ENCODE results near the gene MCC. TPM values are rescaled to one million over a fixed set of nuclear protein-coding genes. Genes with fewer than 3 reads are reported as not detected.
"Not testable (repeated sequence)": the region's sequence is repeated elsewhere in the genome, so short reads cannot be mapped to it uniquely, and the experiment has no call there.

The MCC gene
- total RNA-seq, 1 donor from 2014 or later, result 2.5 TPM

GRCh38 chr5:113421693-113422092 is 66.6 kb downstream of the MCC start:
- no peak overlapping the region for H3K27ac Mint-ChIP-seq
- DNase-seq (ENCODE audit: low spot score), result no peak
- no peaks in the 10 kb centered on the region for H3K79me2 ChIP-seq (ENCODE audit: low read depth)
- no peaks in the 10 kb centered on the region for H3K27me3 ChIP-seq
- no peaks in the 10 kb centered on the region for H3K9me3 Mint-ChIP-seq
- H3K27me3 Mint-ChIP-seq (ENCODE audit: insufficient read depth, low read depth), result no peaks in the 10 kb centered on the region
- no peak overlapping the region for H3K4me3 Mint-ChIP-seq
- peaks cover 2% of the 10 kb centered on the region for H3K4me1 Mint-ChIP-seq
- no peak overlapping the region for H3K27ac ChIP-seq
- no peak overlapping the region for H3K9ac ChIP-seq
- H3K9me3 ChIP-seq (ENCODE audit: low read depth), result no peaks in the 10 kb centered on the region
- H3F3A ChIP-seq (ENCODE audit: low read depth), result no peaks in the 10 kb centered on the region
- no peak overlapping the region for H2AFZ ChIP-seq (replicated peaks)
- no peaks in the 10 kb centered on the region for H4K20me1 ChIP-seq (ENCODE audit: low read depth)
- no peaks in the 10 kb centered on the region for H3K36me3 ChIP-seq
- no peaks in the 10 kb centered on the region for H3K4me1 ChIP-seq
- no peak overlapping the region for H3K4me2 ChIP-seq
- TF ChIP-seq EZH2phosphoT487 (IDR thresholded peaks at IDR 0.05) (no peak), EZH2 (IDR thresholded peaks at IDR 0.05) (no peak)
- TF ChIP-seq, protein P1, sequence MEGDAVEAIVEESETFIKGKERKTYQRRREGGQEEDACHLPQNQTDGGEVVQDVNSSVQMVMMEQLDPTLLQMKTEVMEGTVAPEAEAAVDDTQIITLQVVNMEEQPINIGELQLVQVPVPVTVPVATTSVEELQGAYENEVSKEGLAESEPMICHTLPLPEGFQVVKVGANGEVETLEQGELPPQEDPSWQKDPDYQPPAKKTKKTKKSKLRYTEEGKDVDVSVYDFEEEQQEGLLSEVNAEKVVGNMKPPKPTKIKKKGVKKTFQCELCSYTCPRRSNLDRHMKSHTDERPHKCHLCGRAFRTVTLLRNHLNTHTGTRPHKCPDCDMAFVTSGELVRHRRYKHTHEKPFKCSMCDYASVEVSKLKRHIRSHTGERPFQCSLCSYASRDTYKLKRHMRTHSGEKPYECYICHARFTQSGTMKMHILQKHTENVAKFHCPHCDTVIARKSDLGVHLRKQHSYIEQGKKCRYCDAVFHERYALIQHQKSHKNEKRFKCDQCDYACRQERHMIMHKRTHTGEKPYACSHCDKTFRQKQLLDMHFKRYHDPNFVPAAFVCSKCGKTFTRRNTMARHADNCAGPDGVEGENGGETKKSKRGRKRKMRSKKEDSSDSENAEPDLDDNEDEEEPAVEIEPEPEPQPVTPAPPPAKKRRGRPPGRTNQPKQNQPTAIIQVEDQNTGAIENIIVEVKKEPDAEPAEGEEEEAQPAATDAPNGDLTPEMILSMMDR (IDR thresholded peaks at IDR 0.05), result no peak
- H3K4me3 ChIP-seq, result no peak overlapping the region
- no peaks in the 10 kb centered on the region for H3K36me3 Mint-ChIP-seq

DNA sequence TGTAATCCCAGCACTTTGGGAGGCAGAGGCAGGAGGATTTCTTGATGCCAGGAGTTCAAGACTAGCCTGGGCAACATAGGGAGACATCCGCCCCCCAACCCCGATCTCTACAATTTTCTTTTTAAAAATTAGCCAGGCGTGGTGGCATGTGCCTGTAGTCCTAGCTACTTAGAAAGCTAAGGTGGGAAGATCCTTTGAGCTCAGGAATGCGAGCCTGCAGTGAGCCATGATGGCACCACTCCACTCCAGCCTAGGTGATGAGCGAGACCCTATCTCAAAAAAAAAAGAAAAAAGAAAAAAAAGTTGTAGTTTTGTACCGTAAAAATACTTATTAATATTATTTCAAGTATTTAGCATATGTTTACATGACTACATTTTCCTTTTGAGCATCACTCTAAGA is 82.7 kb downstream of the MCC start:
- Mint-ChIP-seq H3K27ac (no peak overlapping the region), H3K9me3 (no peaks in the 10 kb centered on the region), H3K36me3 (no peaks in the 10 kb centered on the region), H3K4me3 (no peak overlapping the region), H3K27me3 (ENCODE audit: insufficient read depth, low read depth) (no peaks in the 10 kb centered on the region), H3K4me1 (peaks cover 9% of the 10 kb centered on the region)
- no peaks in the 10 kb centered on the region for H3K9me3 ChIP-seq (ENCODE audit: low read depth)
- no peak overlapping the region for H3K4me3 ChIP-seq
- DNase-seq (ENCODE audit: low spot score), result no peak
- H2AFZ ChIP-seq (replicated peaks), result no peak overlapping the region
- H4K20me1 ChIP-seq (ENCODE audit: low read depth), result no peaks in the 10 kb centered on the region
- H3K9ac ChIP-seq, result no peak overlapping the region
- no peak for TF ChIP-seq EZH2phosphoT487 (IDR thresholded peaks at IDR 0.05)
- no peak for TF ChIP-seq EZH2 (IDR thresholded peaks at IDR 0.05)
- TF ChIP-seq, protein P1 (IDR thresholded peaks at IDR 0.05), result no peak
- H3K4me1 ChIP-seq, result no peaks in the 10 kb centered on the region
- no peaks in the 10 kb centered on the region for H3F3A ChIP-seq (ENCODE audit: low read depth)
- no peak overlapping the region for H3K4me2 ChIP-seq
- H3K27me3 ChIP-seq, result no peaks in the 10 kb centered on the region
- H3K27ac ChIP-seq, result no peak overlapping the region
- no peaks in the 10 kb centered on the region for H3K36me3 ChIP-seq
- H3K79me2 ChIP-seq (ENCODE audit: low read depth), result no peaks in the 10 kb centered on the region

DNA sequence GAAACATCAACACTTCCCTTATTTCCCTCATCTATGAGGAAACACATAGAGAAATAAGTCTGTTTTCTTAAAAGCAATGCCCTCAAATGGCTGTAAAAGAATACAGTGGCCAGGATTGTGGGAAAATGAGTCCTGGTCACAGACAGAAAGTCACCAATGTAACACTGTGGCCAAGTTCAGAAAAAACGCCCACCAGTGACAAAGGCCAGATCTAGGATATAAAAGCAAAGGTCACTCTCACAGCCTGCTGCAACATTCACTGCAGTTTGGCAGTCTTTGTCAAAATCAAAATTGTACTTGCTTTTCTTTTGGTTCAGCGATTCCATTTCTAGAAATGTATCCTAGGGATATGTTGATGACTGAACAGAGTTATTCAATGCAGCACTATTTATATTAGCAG is 84.0 kb downstream of the MCC start:
- Histone ChIP-seq H3K4me2 (no peak overlapping the region), H2AFZ (replicated peaks) (no peak overlapping the region), H3K4me3 (no peak overlapping the region), H3K9me3 (ENCODE audit: low read depth) (no peaks in the 10 kb centered on the region), H3K27me3 (no peaks in the 10 kb centered on the region), H3K27ac (no peak overlapping the region), H3K79me2 (ENCODE audit: low read depth) (no peaks in the 10 kb centered on the region), H4K20me1 (ENCODE audit: low read depth) (no peaks in the 10 kb centered on the region), H3K4me1 (no peaks in the 10 kb centered on the region), H3K36me3 (no peaks in the 10 kb centered on the region), H3K9ac (no peak overlapping the region), H3F3A (ENCODE audit: low read depth) (no peaks in the 10 kb centered on the region)
- Mint-ChIP-seq H3K4me1 (peaks cover 9% of the 10 kb centered on the region), H3K9me3 (no peaks in the 10 kb centered on the region), H3K4me3 (no peak overlapping the region), H3K27ac (no peak overlapping the region), H3K36me3 (no peaks in the 10 kb centered on the region), H3K27me3 (ENCODE audit: insufficient read depth, low read depth) (no peaks in the 10 kb centered on the region)
- TF ChIP-seq, protein P1 (IDR thresholded peaks at IDR 0.05), result no peak
- TF ChIP-seq EZH2phosphoT487 (IDR thresholded peaks at IDR 0.05) (no peak), EZH2 (IDR thresholded peaks at IDR 0.05) (no peak)
- DNase-seq (ENCODE audit: low spot score), result no peak

GRCh38 chr5:113397986-113398385 is 90.3 kb downstream of the MCC start:
- H3K79me2 ChIP-seq (ENCODE audit: low read depth); H3K9me3 Mint-ChIP-seq; H3K36me3 ChIP-seq; H3K4me1 Mint-ChIP-seq; H3K27ac ChIP-seq; H3K27me3 Mint-ChIP-seq (ENCODE audit: insufficient read depth, low read depth); H3K4me3 Mint-ChIP-seq; H2AFZ ChIP-seq (replicated peaks); H3K27ac Mint-ChIP-seq; H3K4me1 ChIP-seq; H3K9ac ChIP-seq; H3F3A ChIP-seq (ENCODE audit: low read depth); H3K36me3 Mint-ChIP-seq; H3K4me3 ChIP-seq; H3K27me3 ChIP-seq; H3K9me3 ChIP-seq (ENCODE audit: low read depth); H4K20me1 ChIP-seq (ENCODE audit: low read depth); H3K4me2 ChIP-seq; DNase-seq (ENCODE audit: low spot score): not testable (repeated sequence)
